Esophagus muscularis mucosa (tissue), 4 donors: ENCODE results near the gene TBR1.

Experiments used
- CTCF ChIP-seq, 3 experiments: fragments of 200-600 bp in 2 of 3; fragments of 450-650 bp in 1 of 3; sonication (generic) in 2 of 3; IDR thresholded peaks; one replicate each; pipeline ENCODE4 v1.5.1; 2017 to 2019; ENCODE audit warnings: antibody characterized with exemption in 3 of 3, mild to moderate bottlenecking in 2 of 3, moderate library complexity in 1 of 3
- EP300 ChIP-seq: sonication (generic); formaldehyde crosslinking; IDR thresholded peaks from one replicate; pipeline ENCODE4 v1.6.1; 2017; ENCODE audit warnings: antibody characterized with exemption
- POLR2A ChIP-seq: fragments of 450-650 bp; IDR thresholded peaks from one replicate; pipeline ENCODE4 v1.6.1; 2017; ENCODE audit warnings: antibody characterized with exemption, moderate library complexity, mild to moderate bottlenecking, low read depth
- POLR2AphosphoS5 ChIP-seq, 2 donors: sonication (generic); formaldehyde crosslinking; IDR thresholded peaks; one replicate each; pipeline ENCODE4 v1.6.1; 2017; ENCODE audit warnings: antibody characterized with exemption in 2 of 2

DNA sequence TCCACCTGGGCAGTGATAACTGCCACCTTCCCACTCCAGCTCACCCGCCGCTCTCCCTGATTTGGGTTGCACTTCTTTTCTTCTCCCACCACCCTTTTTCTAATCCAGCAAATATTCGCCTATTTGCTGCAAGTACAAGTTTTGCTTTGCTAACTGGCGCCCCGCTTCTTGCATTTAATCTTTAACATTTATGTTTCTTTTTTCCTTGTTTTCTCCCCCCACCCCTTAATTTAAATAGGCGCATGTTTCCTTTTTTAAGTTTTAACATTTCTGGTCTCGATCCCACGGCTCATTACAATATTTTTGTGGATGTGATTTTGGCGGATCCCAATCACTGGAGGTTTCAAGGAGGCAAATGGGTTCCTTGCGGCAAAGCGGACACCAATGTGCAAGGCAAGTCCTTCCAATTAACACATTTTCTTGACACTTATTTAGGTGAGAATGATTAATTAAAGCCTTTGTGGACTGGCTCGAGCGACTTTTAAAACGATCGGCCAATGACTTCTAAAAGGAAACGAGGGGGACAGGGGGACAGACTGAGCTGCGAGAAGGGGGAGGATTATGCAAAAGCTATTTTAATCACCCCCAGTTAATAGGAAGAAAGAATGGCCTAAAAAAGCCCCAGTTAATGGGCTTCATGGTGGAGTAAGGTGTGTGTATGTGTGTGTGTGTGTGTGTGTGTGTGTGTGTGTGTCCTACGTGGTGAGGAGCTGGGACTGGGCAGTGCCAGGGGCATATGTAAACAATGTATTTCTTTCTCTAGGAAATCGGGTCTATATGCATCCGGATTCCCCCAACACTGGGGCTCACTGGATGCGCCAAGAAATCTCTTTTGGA, 1.6 kb downstream of the TBR1 start:
- TF ChIP-seq POLR2A: no peak
- no peak for TF ChIP-seq CTCF (IDR thresholded peaks at IDR 0.05)
- no peak for TF ChIP-seq EP300
- TF ChIP-seq POLR2AphosphoS5 (IDR thresholded peaks at IDR 0.05): no peak
